Coronary artery (tissue), 2 donors: ENCODE measurements around the gene NOD2.

Source experiments
- DNase-seq: peaks from one replicate; pipeline ENCODE4 v3.0.0-alpha.2; 2017; ENCODE audit warnings: low spot score
- H3K27ac ChIP-seq, 2 donors: fragments of 200-600 bp; sonication (generic); one replicate each; pipeline ENCODE4 v1.5.1; 2016 to 2019
- H3K4me3 ChIP-seq: fragments of 200-600 bp; sonication (generic); 2 replicates; pipeline ENCODE4 v1.5.1; 2016; ENCODE audit warnings: mild to moderate bottlenecking, moderate library complexity
- TF ChIP-seq, protein P1 (sequence below): fragments of 200-600 bp; sonication (generic); IDR thresholded peaks from one replicate; pipeline ENCODE4 v1.5.1; 2019; ENCODE audit warnings: antibody characterized with exemption

Gene NOD2

DNA sequence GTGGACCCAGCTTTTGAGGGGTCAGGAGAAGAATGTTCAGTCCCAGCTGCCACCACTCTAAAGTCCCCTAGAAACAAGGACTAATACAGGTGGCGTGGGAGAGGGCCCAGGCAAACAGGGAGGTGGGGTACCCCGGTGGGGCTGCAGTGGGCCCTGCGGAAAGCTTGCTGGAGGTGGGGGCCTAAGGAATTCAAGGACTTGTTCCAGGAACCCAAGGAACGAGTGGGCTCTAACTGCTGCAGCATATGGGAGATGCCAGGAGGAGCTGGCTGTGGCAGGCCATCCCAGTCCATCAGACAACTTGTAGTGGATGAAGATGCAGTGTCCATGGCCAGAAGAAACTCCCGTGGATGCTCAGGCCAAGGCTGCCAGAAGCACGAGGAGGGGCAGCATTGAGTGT lies 22.9 kb upstream of the NOD2 start:
- DNase-seq: no peak
- no peak overlapping the region for H3K27ac ChIP-seq
- no peak overlapping the region for H3K4me3 ChIP-seq
- TF ChIP-seq, protein P1, sequence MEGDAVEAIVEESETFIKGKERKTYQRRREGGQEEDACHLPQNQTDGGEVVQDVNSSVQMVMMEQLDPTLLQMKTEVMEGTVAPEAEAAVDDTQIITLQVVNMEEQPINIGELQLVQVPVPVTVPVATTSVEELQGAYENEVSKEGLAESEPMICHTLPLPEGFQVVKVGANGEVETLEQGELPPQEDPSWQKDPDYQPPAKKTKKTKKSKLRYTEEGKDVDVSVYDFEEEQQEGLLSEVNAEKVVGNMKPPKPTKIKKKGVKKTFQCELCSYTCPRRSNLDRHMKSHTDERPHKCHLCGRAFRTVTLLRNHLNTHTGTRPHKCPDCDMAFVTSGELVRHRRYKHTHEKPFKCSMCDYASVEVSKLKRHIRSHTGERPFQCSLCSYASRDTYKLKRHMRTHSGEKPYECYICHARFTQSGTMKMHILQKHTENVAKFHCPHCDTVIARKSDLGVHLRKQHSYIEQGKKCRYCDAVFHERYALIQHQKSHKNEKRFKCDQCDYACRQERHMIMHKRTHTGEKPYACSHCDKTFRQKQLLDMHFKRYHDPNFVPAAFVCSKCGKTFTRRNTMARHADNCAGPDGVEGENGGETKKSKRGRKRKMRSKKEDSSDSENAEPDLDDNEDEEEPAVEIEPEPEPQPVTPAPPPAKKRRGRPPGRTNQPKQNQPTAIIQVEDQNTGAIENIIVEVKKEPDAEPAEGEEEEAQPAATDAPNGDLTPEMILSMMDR: no peak

DNA sequence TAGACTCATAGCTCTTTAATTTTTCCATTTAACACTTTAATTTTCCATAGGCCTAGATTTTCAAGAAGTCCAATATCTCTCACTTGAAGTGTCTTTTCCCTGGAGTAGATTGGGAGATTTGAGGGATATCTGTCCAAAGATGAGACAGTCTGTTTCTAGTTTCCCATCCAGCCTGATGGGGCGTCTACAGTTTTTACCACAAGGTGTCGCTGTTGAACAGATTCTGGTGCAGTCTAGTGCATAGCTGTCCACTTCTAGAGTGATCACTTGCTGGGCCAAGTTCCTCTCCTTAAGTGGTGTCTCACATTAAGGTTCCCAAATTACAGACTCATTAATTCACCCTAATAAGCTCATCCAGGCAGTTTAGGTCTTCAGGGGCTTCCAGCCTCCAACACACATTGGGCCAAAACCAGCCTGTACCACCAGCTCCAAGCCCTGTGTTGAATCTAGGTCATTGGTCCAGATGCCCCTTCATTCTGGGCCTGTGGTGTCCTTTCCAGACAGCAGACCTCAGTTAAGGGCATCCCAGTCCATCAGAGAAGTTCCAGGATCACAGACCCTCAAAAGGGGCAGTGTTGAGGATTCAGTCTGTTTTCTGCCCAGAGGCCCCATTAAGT lies 21.7 kb upstream of the NOD2 start:
- DNase-seq: no peak
- Histone ChIP-seq H3K27ac (no peak overlapping the region), H3K4me3 (no peak overlapping the region)
- TF ChIP-seq, protein P1: no peak

DNA sequence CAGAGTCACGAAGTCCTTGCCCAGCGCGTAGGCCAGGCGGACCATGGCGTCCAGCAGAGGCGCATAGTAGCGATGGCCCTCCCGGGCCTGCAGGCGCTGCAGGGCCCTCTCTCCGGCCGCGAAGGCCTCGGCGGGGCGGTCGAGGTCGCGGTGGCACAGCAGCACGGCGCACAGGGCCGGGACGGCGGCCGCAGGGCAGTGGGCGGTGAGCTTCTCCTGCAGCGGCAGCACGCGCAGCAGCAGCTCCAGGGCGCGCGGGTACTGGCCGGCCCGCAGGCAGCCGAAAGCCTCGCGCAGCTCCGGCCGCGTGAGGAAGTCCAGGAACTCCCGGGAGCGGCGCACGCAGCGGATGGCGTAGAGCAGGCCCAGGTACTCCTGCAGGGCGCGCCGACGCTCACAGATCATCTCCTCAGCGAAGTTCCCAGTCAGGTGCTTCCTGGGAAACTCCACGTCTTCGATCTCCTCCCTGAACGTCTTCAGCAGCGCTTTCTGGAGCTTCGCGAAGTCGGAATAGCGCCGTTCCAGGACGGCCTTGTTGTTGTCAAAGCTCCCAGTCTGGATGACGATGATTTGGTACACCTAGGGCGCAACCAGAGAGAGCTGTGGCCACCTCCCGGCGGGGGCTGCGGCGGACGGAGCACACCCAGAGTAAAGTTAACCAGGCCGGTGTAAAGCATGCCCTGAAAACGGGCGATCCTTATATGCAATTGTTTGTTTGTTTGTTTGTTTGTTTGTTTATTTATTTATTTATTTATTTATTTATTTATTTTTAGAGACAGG lies 19.7 kb upstream of the NOD2 start:
- TF ChIP-seq, protein P1: no peak
- no peak for DNase-seq
- H3K27ac ChIP-seq: no peak overlapping the region
- no peak overlapping the region for H3K4me3 ChIP-seq

DNA sequence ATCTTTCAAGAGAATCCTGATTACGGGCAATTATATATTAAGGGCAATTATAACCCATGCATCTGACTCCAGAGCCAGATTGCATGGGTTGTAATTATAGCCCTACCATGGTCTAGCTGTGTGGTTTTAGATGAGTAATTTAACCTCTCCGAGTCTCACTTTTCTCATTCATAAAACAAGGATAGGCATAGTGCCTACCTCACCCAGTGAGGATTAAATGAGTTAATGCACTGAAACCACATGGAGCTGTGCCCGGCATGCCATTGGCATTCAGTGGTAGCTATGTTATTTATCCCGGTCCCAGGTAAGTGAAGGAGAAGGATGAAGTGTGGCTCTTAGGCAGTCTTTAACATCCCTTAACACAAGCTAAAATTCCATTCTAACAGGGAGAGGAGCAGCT lies 18.6 kb upstream of the NOD2 start:
- TF ChIP-seq, protein P1: no peak
- DNase-seq: no peak
- Histone ChIP-seq H3K4me3 (no peak overlapping the region), H3K27ac (no peak overlapping the region)

DNA sequence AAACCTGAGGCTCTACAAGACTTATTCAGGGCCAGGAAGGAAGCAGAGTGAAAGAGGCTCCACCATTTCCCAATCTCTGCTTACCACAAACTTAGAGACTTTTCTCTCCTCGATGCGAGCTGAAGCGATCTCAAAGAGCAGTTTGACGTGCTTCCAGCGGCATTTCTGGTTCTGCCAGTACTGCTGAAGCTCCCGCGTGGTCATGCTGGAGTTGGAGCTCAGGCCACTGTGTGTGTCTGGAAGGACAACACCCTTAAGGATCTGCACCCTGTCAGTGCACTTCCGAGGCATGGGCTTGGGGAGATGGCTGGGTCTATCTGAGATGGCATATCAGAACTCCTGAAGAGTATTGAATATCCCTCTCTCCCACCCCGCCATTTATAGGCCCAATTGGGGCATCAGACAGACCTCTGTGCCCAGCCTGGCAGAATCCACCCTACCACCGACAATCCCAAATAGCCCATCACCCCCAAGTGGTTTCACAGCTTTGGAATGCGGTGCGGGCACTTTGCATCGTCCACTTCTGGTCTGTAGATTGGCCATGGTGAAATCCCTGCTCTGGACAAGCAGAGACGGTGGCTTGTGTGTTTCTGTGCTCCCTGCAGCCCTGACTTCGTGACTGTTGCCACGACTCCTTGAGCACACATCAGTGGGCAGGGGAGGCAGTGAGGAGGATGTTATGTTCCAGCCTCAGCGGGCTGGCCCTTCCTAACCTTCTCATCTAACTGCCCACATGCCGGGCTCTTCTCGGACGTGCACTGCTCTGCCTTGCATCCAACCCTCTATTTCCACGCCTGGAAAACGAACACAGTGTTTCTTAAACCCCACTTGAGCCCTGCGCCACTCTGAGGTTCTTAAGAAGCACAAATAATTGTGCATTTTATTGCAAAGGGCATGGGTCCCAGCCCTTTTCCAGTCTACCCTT lies 17.5 kb upstream of the NOD2 start:
- H3K4me3 ChIP-seq: no peak overlapping the region
- no peak overlapping the region for H3K27ac ChIP-seq
- no peak for DNase-seq
- TF ChIP-seq, protein P1: no peak

DNA sequence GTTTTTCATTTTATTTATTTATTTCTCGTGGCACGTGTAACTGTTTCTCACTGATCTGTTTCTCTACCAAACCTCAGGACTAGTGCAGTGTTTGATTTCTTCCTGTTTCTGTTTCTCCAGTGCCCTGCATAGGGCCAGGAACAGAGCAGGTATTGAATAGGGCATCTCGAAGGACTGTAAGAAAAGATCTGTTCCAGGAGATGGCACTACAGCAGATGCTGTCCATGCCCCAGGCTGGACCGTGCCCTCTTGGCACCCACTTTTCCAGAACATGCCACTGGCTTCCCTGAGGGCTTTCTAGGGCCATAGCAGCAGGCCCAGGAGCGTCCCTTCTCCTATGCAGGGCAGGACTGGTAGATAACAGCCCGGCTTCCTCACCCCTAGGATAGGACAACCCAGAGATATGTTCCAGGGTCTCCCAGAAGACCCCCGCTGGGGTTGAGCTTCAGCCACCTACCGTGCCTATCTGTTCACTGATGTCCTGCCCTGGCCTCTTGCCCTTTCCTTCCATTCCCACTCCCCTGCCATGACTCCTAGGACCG lies 16.7 kb upstream of the NOD2 start:
- TF ChIP-seq, protein P1: no peak
- DNase-seq: no peak
- Histone ChIP-seq H3K27ac (no peak overlapping the region), H3K4me3 (no peak overlapping the region)
